Epidermal melanocyte (primary cell): Measurements from ENCODE around the gene PDE1C.

Experiments
- DNase-seq: peaks from one replicate; pipeline ENCODE4 v3.0.0; 2011; ENCODE audit warnings: low spot score; ENCODE audit not compliant: insufficient read length

PDE1C gene

DNA sequence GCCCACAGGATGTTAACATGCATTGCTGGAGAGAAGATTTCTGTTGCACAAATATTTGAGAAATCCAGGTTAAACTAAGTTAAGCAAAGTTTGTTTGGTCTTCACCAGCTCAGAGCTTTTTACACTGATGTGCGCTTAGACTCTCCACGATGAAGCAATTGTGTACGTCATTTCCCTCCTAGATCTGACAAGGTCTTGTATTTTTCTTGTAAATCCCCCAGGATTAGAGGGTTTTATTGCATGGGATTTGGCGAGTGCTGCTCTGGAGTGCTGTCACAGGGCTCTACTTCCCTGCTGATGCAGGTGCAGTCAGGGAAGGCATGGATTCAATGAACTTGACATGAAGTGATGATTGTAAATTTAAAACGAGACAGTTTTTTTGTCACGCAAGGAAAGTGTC lies 173.3 kb downstream of the PDE1C start:
- no peak for DNase-seq

DNA sequence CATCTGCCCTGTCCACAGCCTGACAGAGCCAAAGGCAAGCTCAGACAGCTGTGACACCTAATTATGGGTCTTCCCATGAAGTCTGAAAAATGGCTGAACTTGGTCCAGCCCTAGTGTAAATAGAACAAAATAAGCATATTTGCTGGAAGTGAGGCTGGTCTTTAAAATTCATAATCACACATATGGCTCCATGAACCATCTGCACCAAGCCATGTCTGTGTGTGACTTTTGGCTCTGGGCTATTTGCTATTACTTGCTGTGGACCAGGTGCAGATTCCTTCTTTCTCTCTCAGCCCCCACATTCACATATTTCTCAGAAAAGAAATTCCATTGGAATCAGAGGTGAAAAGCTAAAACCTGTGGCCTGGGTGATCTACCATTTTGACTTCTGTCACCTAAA lies 175.9 kb downstream of the PDE1C start:
- DNase-seq: no peak

DNA sequence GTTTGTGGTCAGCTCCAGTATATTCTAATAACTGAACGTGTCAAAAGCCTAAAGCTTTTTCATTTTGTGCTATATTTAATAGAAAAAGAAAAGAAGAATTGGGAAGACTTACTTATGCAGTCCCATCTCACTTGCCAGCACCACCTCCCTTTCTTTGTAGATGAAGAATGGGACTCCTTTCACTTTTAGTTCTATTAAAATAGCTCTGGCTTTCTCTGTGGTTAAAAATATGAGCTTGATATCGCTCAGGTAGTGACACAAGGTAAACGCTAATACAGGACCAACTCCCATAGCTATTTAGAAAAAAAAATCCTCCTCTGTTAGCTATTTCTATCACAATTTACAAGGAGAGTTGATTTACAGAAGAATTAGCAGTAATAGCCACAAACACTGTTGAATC lies 176.8 kb downstream of the PDE1C start:
- no peak for DNase-seq

DNA sequence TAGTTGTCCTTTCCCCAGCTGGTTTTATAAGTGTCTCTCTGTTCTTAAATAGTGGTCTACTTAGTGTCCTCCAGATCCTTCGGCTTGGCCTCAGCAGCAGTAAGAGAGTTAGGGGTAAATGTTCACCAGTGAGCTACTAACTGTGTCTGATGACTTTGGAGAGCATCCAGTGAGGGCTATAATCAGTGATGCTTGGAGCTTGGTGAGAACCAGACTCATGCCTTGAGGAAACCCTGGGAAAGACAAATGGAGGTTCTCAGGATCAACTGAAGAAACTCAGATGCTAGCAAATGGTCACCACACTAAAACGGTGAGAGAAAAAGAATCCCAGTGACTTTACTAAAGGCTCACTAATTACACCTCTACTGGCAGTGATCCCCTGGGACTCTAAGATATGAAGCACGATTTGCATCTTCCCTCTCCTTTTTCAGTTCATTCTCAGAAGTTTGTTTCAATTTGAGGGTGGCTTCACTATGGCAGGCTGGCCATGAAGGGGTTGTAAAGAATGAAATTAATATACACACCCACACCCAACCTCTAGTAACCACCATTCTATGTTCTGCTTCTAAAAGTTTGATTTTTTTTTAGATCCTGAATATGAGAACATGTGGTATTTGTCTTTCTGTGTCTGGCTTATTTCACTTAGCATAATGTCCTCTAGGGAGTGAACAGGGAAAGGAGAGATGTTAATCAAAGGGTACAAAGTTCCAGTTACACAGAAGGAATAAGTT lies 177.9 kb downstream of the PDE1C start:
- no peak for DNase-seq

DNA sequence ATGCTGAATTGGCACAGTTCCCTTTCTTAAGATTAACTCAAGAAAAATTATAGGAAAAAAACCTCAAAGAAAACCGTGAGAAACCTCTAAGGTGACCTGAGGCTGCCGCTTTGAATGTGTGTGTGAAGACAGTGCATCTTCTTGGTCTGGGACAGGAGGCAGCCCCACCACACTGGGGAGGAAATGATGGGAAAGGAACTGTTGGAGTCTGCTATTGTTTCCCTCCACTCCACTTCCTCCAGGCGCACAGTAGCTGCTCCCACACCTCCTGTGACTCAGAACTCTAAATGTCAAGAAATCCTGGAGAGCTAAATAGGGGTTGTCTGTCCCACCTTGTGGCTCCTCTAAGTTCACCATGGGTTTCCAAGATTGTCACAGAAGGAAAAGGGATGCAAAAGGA lies 179.4 kb downstream of the PDE1C start:
- DNase-seq: no peak

GRCh38 chr7:31890198-31890597 lies 180.0 kb downstream of the PDE1C start:
- no peak for DNase-seq

GRCh38 chr7:31887006-31887405 lies 183.2 kb downstream of the PDE1C start:
- DNase-seq: no peak

- DNase-seq: no peak
These were observed 185.0 kb downstream of the PDE1C start for GRCh38 chr7:31885171-31885570.

DNA sequence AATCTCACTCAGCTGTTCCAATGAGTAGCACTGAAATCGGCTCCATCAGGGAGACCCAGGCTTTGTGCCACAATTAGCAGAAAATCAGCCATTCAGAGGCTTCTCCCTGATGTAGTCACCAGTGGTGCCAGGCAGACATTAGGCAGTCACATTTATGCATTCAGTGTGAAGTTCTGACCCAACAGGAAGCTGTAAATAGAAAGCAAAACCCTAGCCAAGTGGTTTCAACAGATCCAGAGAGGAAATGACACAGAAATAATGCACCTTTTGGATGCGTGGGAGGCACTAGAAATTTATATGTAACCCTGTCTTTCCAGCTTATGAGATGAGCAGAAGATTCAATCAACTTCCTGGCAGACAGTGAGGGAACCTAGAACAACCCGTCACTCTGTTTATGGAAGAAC lies 186.4 kb downstream of the PDE1C start:
- DNase-seq: no peak

DNA sequence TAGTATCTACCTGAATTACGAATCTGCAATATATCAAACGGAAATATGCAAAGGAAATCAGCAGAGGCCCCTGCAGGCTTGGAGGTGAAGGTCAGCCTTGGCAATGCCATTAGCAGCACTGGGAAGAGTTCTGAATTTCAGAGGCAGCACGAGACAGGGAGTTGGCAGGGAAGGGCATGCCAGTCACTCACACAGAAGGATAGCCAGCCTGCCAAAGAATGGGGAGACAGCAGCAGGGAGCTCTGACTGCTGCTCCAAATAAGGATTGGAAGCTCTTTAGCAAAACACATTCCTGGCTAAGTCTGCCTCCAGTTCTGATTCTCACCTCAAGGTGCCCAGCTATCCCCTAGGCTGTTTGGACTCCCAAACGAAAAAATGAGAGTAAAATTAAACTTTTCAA lies 188.0 kb downstream of the PDE1C start:
- no peak for DNase-seq

- DNase-seq: no peak
These were observed 191.3 kb downstream of the PDE1C start for GRCh38 chr7:31878875-31879274.

DNA sequence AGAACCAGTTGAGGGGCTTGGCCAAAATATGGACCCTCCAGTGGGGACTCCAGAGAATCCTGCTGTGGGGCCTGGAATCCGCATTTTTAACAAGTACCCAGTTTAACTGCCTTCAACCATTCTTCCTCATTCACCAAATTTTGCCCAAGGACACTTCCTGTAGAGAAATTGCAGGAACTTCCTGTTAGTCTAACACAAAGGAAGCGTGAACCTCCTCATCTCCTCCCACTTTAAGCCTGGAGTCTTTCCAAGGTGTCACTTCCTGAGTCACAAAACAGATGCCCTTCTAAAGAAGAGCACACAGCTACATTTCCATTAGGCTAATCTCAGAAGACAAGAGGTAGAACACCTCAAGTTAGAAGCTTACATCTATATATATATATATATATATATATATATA lies 194.8 kb downstream of the PDE1C start:
- no peak for DNase-seq

GRCh38 chr7:31874631-31875386 lies 195.4 kb downstream of the PDE1C start:
- no peak for DNase-seq

GRCh38 chr7:31873816-31874597 lies 196.2 kb downstream of the PDE1C start:
- no peak for DNase-seq

- DNase-seq: no peak
These were observed 197.4 kb downstream of the PDE1C start for GRCh38 chr7:31872545-31873370.

DNA sequence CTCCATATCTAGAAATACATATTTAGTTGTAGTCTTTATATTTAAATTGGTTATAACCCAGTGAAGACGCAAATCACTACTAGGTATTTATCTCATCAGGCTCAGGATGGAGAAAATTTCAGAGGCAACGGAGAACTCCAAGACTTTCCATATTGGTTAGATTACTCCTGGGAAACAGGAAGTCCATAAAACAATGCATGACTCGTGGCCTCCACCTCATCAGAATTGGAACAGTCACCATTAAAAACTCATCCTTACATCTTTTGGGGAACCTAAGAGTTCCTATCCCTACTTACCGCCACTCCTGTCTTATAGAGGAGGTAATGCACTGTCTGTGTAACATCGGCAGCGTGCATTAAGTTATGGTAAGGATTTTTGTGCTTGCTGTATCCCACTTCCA lies 205.6 kb downstream of the PDE1C start:
- DNase-seq: no peak

GRCh38 chr7:31860925-31861324 lies 209.3 kb downstream of the PDE1C start:
- no peak for DNase-seq

DNA sequence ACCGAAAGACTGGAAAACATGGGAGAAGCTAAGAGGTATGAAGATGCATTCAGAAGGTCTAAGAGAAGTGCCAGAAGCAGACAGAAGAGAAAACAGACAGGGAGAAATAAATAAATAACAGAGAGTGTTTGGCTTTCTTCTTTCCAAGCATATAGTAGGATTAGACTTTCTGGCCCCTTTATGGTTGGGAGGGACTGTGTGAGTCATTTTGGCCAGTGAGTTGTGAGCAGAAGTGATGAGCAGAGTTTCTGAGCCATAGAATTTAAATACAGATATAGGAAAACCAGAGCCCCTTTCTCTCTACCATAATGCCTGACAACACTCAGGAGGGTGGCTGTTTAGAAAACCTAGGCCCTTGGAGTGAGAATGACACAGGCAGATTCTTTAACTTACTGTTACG lies 212.2 kb downstream of the PDE1C start:
- no peak for DNase-seq

DNA sequence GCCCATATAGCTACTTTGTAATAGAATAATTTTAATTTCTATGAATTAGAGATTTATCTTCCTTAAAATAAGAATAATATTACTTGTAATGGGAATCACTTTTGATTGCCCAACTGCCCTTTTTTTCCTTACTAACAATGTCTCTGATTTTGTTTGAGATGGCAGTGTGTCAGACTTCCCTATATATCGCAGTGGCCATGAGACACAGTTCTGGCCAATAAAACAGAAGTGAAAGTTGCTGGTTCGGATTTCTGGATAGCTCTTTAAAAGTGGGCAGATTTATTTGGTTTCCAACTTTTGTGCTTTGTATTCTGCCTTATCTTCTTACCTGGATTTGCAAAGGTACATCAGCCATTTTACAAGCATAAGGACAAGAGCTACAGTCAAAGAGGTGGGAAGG lies 213.0 kb downstream of the PDE1C start:
- no peak for DNase-seq

- DNase-seq: no peak
These were observed 213.9 kb downstream of the PDE1C start for GRCh38 chr7:31856337-31856736.

DNA sequence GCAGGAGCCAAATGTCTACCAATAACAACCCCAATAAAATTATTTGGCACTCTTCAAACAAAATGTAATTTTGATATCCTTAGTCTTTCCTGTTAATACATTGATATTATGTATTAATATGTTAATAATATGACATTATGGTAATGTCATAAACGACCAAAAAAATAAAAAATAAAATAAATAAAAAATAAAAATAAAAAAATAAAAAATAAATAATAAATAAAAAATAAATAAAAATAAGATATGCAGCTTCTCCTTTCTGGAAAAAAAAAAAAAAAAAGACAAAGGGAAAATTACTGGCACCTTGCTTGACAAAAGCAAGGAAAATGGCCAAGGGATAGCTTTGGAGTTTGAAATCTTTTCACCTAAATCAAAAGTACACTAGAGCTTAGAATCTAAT lies 214.7 kb downstream of the PDE1C start:
- no peak for DNase-seq
